HUDEP-2 (cell line): Measurements from ENCODE around the gene KRR1.
A peak's percentile ranks its signal among the peaks of the same experiment; 100 is the strongest.

Experiments used
- DNase-seq, 76 experiments: peaks; one replicate each; lab custom pipeline; 2025; ENCODE audit not compliant: unreplicated experiment in 76 of 76; lab: John Stamatoyannopoulos, UW

The KRR1 gene

DNA sequence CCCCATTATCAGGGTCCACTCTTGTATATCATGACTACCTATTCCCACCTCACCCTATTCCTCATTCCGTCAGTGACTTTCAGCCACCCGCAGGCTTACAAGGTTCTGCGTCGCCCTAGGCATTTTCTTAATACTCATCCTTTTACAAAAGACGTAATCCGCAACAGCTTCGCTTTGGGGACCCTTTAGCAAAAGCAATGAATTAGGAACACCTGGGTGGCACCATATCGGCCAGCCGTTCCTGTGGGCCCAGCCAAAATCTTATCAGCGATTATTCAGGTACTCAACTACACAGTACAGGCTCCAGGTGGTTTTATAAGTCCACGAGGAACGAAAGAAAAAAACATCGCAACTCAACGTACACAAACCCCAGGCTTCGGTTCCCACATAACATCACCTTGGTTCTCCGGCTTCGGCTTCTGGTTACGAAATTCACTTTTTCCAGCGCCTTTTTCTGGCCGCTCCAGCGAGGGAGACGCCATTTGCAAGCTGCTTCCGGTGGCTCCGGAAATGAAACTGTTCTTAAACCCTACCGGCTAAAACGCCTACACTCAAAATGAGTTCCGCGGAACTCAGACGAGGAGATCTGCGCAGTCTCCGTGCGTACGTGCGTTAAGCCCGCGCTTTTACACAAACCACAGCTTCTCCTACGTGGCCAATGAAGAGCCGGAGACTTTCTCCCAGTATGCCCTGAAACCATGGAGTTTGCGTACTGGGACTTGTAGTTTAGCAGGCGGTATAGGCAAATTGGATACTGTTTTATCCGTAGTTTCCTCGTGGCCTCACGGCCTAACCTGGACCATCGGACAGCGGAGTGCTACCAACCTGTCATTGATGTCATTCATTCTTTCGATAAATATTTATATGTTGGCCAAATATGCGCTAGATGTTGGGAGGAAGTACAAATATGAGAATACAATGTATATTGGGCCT, at the start of gene KRR1:
Gene KRR1, minus strand, starts transcription at position 494 of the 933 bp plus-strand sequence. Its CDS starts 12 bp downstream, at position 482.
- peak in 75 of 76 experiments; percentile 27 to 96 (median 85) for DNase-seq

DNA sequence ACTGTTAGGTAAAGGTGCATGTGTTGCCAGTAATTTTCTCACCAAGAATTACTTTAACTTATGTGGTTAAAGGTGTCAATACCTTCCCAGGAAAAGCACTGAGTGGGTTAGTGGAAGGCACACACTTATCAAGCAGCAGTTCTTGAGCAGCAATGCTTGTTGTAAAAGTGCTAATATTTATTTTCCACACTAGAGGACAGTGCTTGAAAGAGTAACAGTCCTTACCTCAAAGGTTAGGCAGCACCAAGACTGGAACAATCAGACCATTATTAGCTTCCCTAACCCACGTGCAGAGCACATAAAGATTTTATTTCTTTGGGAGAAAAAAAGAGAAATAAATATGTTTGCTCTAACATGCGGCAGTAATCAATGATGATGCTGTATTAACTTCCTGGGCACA, 48.8 kb upstream of the KRR1 start:
- DNase-seq: no peak

DNA sequence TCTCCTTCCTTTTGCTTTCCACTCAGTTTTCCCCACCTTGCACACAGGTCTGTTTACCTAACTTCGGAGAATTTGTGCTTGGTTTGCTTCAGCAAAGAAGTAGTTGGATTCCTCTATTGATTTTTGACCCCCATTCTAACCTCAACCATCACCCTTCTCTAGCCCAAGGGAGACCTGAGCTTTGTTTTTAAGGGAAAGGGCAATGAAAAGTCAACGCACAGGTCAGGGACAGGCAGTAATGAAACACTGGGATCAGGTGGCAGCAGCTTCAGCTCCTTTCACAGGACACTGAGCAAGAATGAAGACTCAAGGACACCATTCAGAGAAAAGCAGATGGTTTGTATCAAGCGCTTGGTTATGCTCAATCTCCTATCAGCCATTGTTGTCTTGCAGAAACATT, 46.9 kb upstream of the KRR1 start:
- DNase-seq: no peak

DNA sequence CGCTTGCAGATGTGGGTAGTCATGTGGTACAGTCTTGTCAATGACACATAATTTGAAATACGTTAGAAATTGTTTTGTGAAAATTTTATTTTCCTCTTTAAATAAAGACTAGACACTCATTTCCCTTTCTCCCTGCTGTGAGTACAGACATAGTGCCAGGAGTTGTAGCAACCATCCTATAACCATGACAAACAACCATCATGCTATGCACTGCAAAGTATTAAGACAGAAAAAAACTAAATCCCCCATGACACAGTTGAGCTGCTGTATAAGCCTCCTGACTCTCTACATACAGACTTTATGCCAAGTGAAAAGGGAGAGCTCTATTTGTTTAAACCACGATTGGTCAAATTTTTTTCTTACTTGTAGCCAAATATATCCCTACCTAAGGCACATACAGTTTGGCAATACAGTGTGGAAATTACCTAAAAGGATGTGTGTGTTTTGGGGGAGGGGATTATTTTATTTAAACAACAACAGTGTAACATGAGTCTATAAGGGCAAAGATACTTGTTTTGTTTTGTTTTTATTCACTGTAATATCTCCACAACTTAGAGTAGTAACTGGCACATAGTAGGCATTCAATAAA, 45.0 kb upstream of the KRR1 start:
- DNase-seq: no peak

DNA sequence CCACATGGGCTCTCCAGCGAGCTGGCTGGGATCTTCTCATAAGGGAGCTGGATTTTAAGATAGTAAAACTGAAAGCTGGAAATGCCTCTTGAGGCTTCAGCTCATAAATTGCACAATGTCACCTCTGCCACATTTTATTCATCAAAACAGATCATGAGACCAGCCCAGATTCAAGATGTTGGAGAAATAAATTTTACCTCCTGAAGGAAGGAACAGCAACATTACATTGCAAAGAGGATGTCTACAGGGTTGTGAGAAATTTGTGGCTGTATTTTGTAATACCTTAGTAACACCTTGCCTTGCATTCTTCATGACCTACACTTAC, 43.1 kb upstream of the KRR1 start:
- DNase-seq: no peak

DNA sequence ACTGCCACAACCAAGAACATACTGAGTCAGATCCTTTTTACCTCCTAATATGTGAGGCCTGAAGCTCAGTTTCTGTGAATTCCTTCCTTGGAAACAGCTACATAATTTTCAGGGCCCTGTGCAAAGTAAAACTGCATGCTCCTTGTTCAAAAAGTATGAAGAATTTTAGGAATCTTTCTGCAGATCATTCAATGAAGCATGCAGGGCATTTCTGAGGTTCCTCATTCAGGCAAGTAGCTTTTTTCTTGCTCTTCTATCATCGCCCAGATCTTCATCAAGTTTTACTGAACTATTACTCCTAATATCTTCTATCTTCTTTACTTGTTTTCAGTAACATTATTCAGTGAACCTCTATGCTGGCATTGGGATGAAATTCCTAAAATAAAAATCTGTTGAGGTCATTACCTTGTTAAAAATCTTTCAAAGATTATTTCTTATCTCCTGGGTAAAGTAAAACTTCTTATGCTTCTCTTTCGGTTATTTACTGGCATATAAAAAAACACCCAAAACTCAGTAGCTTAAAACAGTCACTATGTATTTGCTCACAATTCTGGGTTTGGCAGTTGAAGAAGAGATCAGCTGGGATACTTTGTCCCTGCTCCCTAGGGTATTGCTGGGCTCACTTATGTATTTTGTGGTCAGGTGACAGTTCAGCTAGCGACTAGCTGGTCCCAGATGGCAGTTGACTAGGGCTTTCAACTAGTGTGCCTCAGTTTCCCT, 42.6 kb upstream of the KRR1 start:
- DNase-seq: no peak

DNA sequence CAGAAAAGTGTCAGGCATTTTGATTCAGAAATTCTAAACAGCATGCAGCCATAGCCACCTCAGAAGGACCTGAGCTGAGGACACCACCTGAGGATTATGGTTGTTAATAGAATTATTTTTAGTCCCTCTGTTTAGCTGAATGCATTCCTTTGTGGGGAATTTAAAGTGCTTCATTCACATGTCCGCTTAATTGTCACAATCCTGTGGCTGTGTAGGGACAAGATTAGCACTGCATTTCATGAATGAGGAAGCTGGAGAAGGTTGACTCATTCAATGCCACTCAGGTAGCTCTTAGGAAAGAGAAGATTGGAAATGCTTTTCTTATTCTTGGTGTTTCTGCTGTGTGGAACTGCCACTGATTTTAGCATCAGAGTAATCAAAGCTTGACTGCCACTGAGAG, 42.0 kb upstream of the KRR1 start:
- DNase-seq: no peak

DNA sequence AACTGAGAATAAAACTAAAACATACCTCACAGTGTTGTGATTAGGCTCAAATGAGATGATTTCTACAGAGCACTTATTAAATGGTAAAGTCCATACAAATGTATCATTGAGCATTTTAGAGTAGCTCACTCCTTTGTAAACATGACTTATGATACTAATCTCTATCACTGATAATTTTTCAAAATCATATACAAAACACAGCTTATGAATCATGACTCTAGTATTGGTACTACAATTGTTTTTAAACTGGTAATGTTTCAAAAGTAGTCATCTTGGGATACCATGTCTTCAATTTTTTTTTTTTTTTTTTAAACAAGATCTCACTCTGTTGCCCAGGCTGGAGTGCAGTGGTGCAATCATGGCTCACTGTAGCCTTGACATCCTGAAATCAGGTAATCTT, 40.1 kb upstream of the KRR1 start:
- DNase-seq: no peak

DNA sequence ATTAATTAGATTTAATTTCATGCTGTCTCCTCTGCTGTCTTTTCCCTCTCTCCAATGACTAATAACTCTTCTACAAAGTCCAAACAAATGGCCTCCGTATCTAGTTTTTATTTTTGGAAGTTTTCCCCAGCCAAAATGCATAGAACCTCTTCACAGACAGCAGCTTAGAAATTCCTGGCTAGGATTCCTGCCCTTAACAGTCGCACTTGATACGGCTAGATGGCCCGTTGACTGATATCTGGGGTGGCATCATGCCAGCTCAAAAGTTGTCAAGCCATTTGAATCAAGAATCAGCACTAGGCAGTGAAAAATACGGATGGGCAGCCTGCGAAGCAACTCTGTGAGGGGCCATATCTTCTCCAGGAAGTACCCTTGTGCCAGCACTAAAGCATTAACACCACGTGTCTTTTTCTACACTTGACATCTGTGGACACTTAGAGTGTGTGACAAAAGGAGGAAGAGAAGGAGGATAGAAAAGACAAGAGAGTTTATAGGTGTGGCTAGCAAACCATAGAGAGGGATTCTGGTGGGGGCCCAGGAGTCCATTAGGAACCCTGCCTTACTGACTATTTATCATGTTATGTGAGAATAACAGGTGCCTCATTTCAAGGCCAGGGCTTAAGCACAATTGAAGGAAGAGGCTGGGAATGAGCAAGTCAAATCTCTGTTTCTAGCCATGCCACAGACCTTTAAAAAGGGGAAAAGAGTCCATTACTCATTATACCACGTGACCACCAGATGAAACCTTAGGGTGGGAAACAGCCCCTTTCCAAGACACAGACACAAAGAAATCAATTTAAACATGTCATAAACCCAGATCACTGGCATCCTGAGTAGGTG, 39.2 kb upstream of the KRR1 start:
- no peak for DNase-seq

DNA sequence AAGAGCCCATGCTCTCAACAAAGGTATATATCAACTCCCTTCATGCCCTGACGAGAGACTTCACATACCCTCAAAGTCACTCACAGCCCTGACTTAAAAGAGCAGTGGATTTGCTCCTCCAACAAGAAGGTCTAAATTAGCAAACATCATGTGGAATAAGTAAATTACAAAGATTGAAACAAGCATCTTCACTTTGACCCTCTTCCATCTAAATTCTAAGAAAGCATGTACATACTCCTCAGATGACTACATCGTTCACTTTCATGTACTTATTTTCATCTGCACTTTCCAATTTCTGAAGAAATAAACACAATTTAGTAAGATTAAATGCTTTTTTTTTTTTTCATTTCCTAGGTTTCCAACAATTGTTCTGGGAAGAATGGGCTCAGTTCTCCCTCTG, 38.6 kb upstream of the KRR1 start:
- DNase-seq: no peak

DNA sequence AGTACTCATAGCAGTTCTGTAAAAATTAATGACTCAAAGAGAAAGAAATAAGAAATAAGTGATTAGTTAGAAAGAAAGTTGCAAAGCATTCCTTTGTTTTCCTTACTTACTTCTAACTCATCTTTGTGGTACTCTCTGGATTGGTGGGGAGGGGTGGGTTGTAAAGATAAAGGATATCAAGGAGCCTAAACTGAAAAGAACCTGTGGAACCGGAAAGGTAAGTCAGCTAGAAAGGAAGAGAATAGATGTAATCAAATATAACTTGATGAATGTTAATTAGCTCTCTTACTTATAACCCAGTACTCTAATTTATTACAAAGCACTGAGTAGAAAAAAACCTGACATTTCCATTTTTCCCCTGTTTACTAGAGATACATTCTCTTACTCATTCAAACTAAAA, 37.5 kb upstream of the KRR1 start:
- no peak for DNase-seq

DNA sequence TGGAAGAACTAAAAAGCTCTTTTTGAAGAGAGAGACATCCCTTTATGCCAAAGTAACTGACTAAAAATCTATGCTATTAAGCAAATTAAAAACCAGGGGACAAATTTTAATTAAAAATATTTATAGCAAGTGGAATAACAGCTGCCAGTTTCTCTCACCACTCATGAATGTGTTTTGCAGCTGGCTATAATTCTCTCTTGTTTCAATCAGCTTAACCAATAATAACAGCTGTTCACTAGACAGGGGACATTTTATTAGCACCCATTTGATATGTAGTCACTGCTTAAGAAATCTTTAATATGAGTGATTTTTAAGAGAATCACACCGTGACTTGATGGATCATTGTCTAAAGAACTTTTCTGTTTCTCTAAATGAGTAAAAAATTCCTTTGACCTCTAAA, 34.2 kb upstream of the KRR1 start:
- no peak for DNase-seq

DNA sequence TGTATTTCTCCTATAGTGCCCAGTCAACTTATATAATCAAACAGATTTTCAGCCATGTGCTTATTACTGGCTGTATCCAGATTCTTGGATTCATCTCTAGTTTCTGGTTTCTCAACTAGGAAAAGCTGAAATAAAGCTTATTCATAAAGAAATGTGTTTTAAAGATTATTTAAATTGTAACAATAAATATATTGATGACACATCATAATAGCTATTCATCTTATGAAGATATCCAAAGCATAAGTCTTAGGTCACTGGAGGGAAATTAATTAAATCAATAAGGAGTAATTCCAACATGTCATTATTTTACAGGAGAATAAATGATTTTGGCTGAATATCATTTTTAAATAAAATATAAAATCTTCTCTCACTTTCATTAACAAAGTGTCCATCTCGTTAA, 32.1 kb upstream of the KRR1 start:
- no peak for DNase-seq

DNA sequence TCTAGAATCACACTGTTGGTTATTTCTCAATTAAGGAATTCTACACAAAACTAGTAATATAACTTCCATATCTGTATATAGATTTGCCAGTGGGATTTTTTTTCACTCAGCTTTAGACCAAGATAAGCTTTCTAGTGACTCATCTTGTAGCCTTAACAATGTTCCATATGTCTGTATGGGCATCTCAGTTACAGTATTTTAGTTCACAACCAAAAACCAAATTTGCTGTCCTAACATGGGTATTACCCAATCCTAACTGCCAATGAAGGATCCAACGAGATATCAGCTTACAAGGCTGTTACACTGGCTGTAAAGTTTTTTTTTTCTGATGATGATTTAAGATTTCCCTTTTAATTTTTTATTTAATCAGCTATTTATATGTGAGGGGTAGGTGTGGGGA, 31.5 kb upstream of the KRR1 start:
- DNase-seq: no peak

DNA sequence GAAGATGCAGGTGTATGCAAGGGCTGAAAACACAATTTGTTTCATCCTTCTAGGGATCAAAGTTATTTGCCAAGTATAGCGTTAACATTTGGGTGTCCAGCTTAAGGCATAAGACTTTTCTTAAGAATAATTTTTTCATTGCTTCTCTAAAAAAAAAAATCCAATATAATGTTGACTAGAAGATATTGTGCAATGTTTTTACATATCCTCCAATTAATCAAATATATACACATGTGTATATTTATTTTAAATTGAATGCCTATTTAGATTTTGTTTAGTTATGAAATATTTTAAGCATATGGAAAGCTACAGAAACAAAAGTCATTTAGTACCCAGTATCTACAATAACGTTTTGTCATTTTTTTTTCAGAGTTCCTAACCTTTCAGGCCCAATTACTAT, 28.5 kb upstream of the KRR1 start:
- DNase-seq: no peak

DNA sequence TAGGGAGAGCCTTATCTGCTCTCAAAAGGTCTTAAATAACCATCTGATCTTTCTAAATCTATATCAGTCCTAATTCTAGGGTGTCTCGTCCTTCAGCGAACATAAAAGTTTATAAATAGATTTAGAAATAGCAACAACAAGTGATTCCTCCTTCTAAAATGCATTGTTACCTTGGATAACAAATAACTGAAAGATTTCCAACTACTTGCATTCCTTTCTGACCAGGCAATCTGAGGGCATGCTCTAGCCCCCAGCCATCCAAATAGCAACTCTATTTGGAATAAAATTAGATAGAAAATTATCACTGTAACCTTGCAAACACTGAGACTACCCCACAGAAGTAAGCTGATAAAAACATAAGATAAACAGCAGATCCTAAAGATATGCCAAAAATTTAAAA, 21.8 kb upstream of the KRR1 start:
- DNase-seq: no peak

DNA sequence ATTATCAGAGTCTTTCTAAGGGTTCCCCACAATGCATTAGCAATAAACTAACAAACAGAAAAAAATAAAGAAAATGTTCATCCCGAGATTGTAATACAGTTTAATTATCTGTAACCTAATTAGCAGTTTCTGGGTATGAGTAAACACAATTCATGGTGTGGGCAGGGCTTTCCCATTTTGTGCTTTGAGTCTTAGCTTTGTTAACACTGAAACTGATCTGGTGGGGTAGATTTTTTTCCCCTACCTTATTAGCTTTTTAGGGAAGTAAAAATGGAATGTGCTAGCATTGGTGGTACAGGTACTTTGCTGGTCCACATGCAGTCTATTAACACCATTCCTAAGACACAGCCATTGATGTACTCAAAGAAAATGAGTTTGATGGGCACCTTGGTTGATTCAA, 18.4 kb upstream of the KRR1 start:
- no peak for DNase-seq

DNA sequence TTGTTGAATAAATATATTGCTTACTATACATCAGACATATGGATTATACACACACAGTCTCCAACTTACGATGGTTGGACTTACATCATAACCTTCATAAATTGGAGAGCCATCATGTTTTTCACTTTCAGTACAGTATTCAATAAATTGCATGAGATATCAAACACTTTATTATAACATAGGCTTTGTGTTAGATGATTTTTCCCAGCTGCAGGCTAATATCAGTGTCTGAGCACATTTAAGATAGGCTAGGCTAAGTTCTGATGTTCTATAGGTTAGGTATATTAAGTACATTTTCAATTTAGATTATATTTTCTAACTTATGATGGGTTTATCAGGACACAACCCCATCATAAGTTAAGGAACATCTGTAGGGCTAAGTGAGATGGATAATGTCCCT, 17.9 kb upstream of the KRR1 start:
- DNase-seq: no peak

DNA sequence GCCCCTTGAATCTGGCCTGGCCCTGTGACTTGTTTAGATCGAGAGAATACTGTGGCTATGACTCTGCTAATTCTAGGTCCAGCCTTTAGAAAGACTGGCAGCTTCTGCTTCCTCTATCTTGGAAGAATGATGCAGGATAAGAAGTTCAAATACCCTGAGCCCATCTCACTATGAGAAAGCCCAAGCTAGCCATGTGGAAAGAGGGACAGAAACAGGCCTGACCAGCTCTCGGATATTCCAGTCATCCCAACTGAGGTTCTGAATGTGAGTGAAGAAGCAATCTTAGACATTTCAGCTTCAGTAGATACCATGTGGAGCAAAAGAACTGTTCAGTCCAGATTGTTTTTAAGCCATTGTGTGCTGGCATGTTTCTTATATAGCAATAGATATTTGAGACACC, 17.3 kb upstream of the KRR1 start:
- DNase-seq: no peak

DNA sequence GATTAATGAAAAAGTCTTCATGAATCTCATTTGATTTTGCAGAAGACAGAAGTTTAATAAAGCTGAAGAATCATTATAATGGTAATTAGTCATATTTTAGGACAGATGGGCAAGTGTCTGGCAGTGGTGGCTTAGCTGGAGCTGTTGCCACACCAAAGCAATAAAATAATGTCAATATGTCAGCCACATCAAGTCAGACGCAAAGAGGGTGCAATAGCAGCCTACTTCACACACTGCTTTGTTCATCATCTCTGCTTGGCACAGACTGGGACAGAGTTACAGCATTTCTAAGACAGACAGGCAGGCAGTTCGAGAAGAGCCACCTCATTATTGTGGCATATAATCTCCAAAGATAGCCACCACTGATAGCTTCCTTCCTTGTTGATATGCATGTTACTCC, 16.9 kb upstream of the KRR1 start:
- no peak for DNase-seq
